Measurements from ENCODE around the gene LTF. TPM values are rescaled to one million over a fixed set of nuclear protein-coding genes. Genes with fewer than 3 reads are reported as not detected.

The LTF gene
- total RNA-seq, 4 donors from 2014 or later = 0.14 to 3.3 TPM; not detected in 2

DNA sequence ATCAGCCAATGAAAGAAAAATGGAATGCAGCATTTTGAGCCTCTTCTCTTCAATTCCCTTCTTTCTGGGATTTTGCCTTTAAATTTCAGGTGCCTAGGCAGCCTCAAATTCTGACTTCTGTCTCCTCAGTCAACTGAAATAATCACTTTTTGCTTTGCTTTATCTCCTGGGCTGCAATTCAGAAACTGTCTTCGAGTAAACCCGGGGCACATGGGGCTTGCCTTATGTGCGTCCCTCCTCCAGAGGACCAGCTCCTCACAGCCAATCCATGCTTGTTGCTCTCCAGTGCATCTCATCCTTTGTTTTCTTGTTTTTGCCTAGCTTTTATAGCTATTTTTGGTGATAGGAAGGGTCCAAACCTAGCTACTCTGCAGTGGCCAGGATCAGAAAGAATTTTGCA lies 41.8 kb upstream of the LTF start:
- Histone ChIP-seq H3K36me3 (no peaks in the 10 kb centered on the region), H3K4me1 (no peaks in the 10 kb centered on the region), H3K4me3 (no peak overlapping the region), H3K27ac (no peak overlapping the region), H3K9me3 (no peaks in the 10 kb centered on the region), H3K27me3 (no peaks in the 10 kb centered on the region)
- intact Hi-C loops (cut with DNase I; ENCODE audit: low total_unique reads) = no loop called here
- TF ChIP-seq POLR2A (IDR thresholded peaks at IDR 0.05) (no peak), EP300 (IDR thresholded peaks at IDR 0.05; ENCODE audit: low read depth) (no peak)
- TF ChIP-seq, protein P1, sequence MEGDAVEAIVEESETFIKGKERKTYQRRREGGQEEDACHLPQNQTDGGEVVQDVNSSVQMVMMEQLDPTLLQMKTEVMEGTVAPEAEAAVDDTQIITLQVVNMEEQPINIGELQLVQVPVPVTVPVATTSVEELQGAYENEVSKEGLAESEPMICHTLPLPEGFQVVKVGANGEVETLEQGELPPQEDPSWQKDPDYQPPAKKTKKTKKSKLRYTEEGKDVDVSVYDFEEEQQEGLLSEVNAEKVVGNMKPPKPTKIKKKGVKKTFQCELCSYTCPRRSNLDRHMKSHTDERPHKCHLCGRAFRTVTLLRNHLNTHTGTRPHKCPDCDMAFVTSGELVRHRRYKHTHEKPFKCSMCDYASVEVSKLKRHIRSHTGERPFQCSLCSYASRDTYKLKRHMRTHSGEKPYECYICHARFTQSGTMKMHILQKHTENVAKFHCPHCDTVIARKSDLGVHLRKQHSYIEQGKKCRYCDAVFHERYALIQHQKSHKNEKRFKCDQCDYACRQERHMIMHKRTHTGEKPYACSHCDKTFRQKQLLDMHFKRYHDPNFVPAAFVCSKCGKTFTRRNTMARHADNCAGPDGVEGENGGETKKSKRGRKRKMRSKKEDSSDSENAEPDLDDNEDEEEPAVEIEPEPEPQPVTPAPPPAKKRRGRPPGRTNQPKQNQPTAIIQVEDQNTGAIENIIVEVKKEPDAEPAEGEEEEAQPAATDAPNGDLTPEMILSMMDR (IDR thresholded peaks at IDR 0.05) = no peak
- in situ Hi-C loops (cut with MboI; ENCODE audit: low pct_ligation_motif_present in 1 of 4, low pct_unique_long_range_greater_than_20kb in 1 of 4, low sequenced_read_pairs in 3 of 4) = loop anchor here in 2 of 4 donors (10.0 kb wide), 2 partner anchors 48 to 128 kb away; no protein-coding TSS in a partner anchor
- WGBS, 2 donors (ENCODE audit: low coverage in 1 of 2) = 89 to 90% methylated on average over 3 of the region's 3 CpGs
- no peak for DNase-seq

DNA sequence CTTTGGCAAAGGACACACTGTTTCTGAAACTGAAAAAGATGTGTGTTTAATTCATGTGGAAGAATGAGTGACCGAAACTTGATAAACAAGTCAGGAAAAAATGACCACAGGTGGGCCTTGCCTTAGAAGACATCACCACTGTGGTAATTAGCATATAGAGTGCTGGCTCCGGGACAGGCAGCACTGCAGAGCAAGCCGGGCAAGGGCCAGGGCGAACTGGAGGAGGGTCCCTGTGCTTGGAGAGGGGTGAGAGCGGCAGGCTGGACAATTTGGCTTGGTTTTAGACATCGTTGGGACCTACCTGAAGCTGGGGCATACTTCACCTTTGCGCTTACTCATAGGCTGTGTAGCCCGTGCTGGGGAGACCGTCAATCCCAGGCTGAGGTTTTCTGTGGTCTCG lies 41.2 kb upstream of the LTF start:
- intact Hi-C loops (cut with DNase I; ENCODE audit: low total_unique reads) = no loop called here
- in situ Hi-C loops (cut with MboI; ENCODE audit: low pct_ligation_motif_present in 1 of 4, low pct_unique_long_range_greater_than_20kb in 1 of 4, low sequenced_read_pairs in 3 of 4) = loop anchor here in 2 of 4 donors (10.0 kb wide), 2 partner anchors 49 to 129 kb away; no protein-coding TSS in a partner anchor
- WGBS, 2 donors (ENCODE audit: low coverage in 1 of 2) = 86% methylated on average over 1 to 10 of the region's 10 CpGs
- H3K4me1 ChIP-seq = no peaks in the 10 kb centered on the region
- H3K27ac ChIP-seq = no peak overlapping the region
- TF ChIP-seq POLR2A (IDR thresholded peaks at IDR 0.05) (no peak), EP300 (IDR thresholded peaks at IDR 0.05; ENCODE audit: low read depth) (no peak), POLR2AphosphoS5 (IDR thresholded peaks at IDR 0.05) (no peak)
- TF ChIP-seq, protein P1 (IDR thresholded peaks at IDR 0.05) = no peak
- no peak for DNase-seq
- H3K9me3 ChIP-seq = no peaks in the 10 kb centered on the region
- no peaks in the 10 kb centered on the region for H3K27me3 ChIP-seq
- no peak overlapping the region for H3K4me3 ChIP-seq
- H3K36me3 ChIP-seq = no peaks in the 10 kb centered on the region

DNA sequence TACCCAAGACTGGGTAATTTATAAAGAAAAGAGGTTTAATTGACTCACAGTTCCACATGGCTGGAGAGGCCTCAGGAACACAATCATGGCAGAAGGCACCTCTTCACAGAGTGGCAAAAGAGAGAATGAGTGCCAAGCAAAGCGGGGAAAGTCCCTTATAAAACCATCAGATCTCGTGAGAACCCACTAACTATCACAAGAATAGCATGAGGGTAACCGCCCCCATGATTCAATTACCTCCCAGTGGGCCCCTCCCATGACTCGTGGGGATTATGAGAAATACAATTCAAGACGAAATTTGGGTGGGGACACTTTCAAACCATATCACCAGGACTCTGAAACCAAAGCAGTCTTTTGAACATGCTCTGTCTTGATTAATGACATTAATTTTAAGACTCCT lies 40.1 kb upstream of the LTF start:
- Histone ChIP-seq H3K4me3 (no peak overlapping the region), H3K9me3 (no peaks in the 10 kb centered on the region), H3K27ac (no peak overlapping the region), H3K27me3 (no peaks in the 10 kb centered on the region), H3K4me1 (no peaks in the 10 kb centered on the region), H3K36me3 (no peaks in the 10 kb centered on the region)
- intact Hi-C loops (cut with DNase I; ENCODE audit: low total_unique reads) = no loop called here
- in situ Hi-C loops (cut with MboI; ENCODE audit: low pct_ligation_motif_present in 1 of 4, low pct_unique_long_range_greater_than_20kb in 1 of 4, low sequenced_read_pairs in 3 of 4) = loop anchor here in 2 of 4 donors (10.0 kb wide), 2 partner anchors 50 to 130 kb away; no protein-coding TSS in a partner anchor
- DNase-seq = no peak
- TF ChIP-seq POLR2A (IDR thresholded peaks at IDR 0.05) (no peak), EP300 (IDR thresholded peaks at IDR 0.05; ENCODE audit: low read depth) (no peak), POLR2AphosphoS5 (IDR thresholded peaks at IDR 0.05) (no peak)
- TF ChIP-seq, protein P1 (IDR thresholded peaks at IDR 0.05) = no peak
- 61% methylated on average over 5 of the region's 5 CpGs; no CpG with 5 or more reads in 1 of the 2 donors for WGBS, 2 donors (ENCODE audit: low coverage in 1 of 2)

DNA sequence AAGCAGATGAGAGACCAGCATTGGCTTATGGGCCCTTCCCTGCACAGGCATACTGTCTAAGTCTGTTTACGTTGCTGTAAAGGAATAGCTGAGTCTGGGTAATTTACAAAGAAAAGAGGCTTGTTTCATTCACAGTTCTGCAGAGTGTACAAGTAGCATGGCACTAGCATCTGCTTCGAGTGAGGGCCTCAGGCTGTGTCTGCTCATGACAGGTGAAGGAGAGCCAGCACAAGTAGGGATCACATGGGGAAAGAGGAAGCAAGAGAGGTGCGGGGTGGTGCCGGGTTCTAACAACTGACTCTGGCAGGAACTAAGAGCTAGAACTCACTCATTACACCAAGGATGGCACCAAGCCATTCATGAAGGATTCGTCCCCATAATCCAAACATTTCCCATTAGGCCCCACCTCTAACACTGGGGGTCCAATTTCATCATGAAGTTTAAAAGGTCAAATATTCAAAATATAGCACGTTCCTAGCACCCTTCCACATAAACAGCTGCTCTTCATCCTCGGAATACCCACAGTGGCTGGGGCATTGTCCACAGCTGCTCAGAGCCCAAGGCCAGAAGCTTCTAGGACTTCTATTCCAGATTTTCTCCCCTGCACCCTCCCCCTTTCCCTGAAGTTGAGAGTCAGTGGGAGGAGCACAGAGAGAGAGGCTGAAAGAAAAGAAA lies 38.6 kb upstream of the LTF start:
- no peaks in the 10 kb centered on the region for H3K9me3 ChIP-seq
- in situ Hi-C loops (cut with MboI; ENCODE audit: low pct_ligation_motif_present in 1 of 4, low pct_unique_long_range_greater_than_20kb in 1 of 4, low sequenced_read_pairs in 3 of 4) (loop anchor here in 2 of 4 donors (10.0 kb wide), 2 partner anchors 51 to 131 kb away; no protein-coding TSS in a partner anchor), intact Hi-C loops (cut with DNase I; ENCODE audit: low total_unique reads) (no loop called here)
- no peak for DNase-seq
- H3K27me3 ChIP-seq = no peaks in the 10 kb centered on the region
- H3K27ac ChIP-seq = no peak overlapping the region
- WGBS, 2 donors (ENCODE audit: low coverage in 1 of 2) = 76 to 87% methylated on average over 3 to 7 of the region's 7 CpGs
- TF ChIP-seq, protein P1 (IDR thresholded peaks at IDR 0.05) = no peak
- TF ChIP-seq POLR2A (IDR thresholded peaks at IDR 0.05) (no peak), POLR2AphosphoS5 (IDR thresholded peaks at IDR 0.05) (no peak), EP300 (IDR thresholded peaks at IDR 0.05; ENCODE audit: low read depth) (no peak)
- H3K4me3 ChIP-seq = no peak overlapping the region
- H3K36me3 ChIP-seq = no peaks in the 10 kb centered on the region
- no peaks in the 10 kb centered on the region for H3K4me1 ChIP-seq
